ENCODE data around the gene BMP2K.
"Not testable (repeated sequence)": the region's sequence is repeated elsewhere in the genome, so short reads cannot be mapped to it uniquely, and the experiment has no call there.

Gene BMP2K

GRCh38 chr4:78779280-78779679, 3.1 kb downstream of the BMP2K start:
- no peaks in the 10 kb centered on the region for H3K9me3 ChIP-seq (ENCODE audit: control insufficient read depth, low read depth, low read length)
- H3K36me3 ChIP-seq (ENCODE audit: control insufficient read depth, low read depth, low read length): no peaks in the 10 kb centered on the region
- no peak overlapping the region for H3K27ac ChIP-seq (ENCODE audit: low read length)
- no peak overlapping the region for H3K4me3 ChIP-seq (ENCODE audit: low read length)
- H3K4me1 ChIP-seq (ENCODE audit: control insufficient read depth, low read depth, low read length): peaks cover 18% of the 10 kb centered on the region
- H3K9ac ChIP-seq (ENCODE audit: low read length): no peak overlapping the region
- H3K27me3 ChIP-seq (ENCODE audit: control insufficient read depth, insufficient read depth, low read length): no peaks in the 10 kb centered on the region

GRCh38 chr4:78780093-78780492, 3.9 kb downstream of the BMP2K start:
- Histone ChIP-seq H3K27ac (ENCODE audit: low read length) (no peak overlapping the region), H3K4me1 (ENCODE audit: control insufficient read depth, low read depth, low read length) (peaks cover 14% of the 10 kb centered on the region), H3K27me3 (ENCODE audit: control insufficient read depth, insufficient read depth, low read length) (no peaks in the 10 kb centered on the region), H3K36me3 (ENCODE audit: control insufficient read depth, low read depth, low read length) (no peaks in the 10 kb centered on the region), H3K4me3 (ENCODE audit: low read length) (no peak overlapping the region), H3K9me3 (ENCODE audit: control insufficient read depth, low read depth, low read length) (no peaks in the 10 kb centered on the region), H3K9ac (ENCODE audit: low read length) (no peak overlapping the region)

GRCh38 chr4:78781139-78781538, 5.0 kb downstream of the BMP2K start:
- H3K4me1 ChIP-seq (ENCODE audit: control insufficient read depth, low read depth, low read length): peaks cover 12% of the 10 kb centered on the region
- H3K9me3 ChIP-seq (ENCODE audit: control insufficient read depth, low read depth, low read length): no peaks in the 10 kb centered on the region
- H3K27me3 ChIP-seq (ENCODE audit: control insufficient read depth, insufficient read depth, low read length): no peaks in the 10 kb centered on the region
- no peak overlapping the region for H3K9ac ChIP-seq (ENCODE audit: low read length)
- H3K4me3 ChIP-seq (ENCODE audit: low read length): no peak overlapping the region
- no peak overlapping the region for H3K27ac ChIP-seq (ENCODE audit: low read length)
- no peaks in the 10 kb centered on the region for H3K36me3 ChIP-seq (ENCODE audit: control insufficient read depth, low read depth, low read length)

- peaks cover 12% of the 10 kb centered on the region for H3K4me1 ChIP-seq (ENCODE audit: control insufficient read depth, low read depth, low read length)
- H3K27ac ChIP-seq (ENCODE audit: low read length): no peak overlapping the region
- no peaks in the 10 kb centered on the region for H3K9me3 ChIP-seq (ENCODE audit: control insufficient read depth, low read depth, low read length)
- H3K4me3 ChIP-seq (ENCODE audit: low read length): no peak overlapping the region
- H3K9ac ChIP-seq (ENCODE audit: low read length): no peak overlapping the region
- H3K36me3 ChIP-seq (ENCODE audit: control insufficient read depth, low read depth, low read length): no peaks in the 10 kb centered on the region
- no peaks in the 10 kb centered on the region for H3K27me3 ChIP-seq (ENCODE audit: control insufficient read depth, insufficient read depth, low read length)
Observed at GRCh38 chr4:78781924-78782323, 5.8 kb downstream of the BMP2K start.

GRCh38 chr4:78784236-78784865, 8.2 kb downstream of the BMP2K start:
- Histone ChIP-seq H3K4me3 (ENCODE audit: low read length) (no peak overlapping the region), H3K27ac (ENCODE audit: low read length) (no peak overlapping the region), H3K36me3 (ENCODE audit: control insufficient read depth, low read depth, low read length) (no peaks in the 10 kb centered on the region), H3K27me3 (ENCODE audit: control insufficient read depth, insufficient read depth, low read length) (no peaks in the 10 kb centered on the region), H3K9me3 (ENCODE audit: control insufficient read depth, low read depth, low read length) (no peaks in the 10 kb centered on the region), H3K4me1 (ENCODE audit: control insufficient read depth, low read depth, low read length) (peaks cover 12% of the 10 kb centered on the region), H3K9ac (ENCODE audit: low read length) (no peak overlapping the region)

- H3K27ac ChIP-seq (ENCODE audit: low read length): no peak overlapping the region
- no peak overlapping the region for H3K9ac ChIP-seq (ENCODE audit: low read length)
- no peak overlapping the region for H3K4me3 ChIP-seq (ENCODE audit: low read length)
- no peaks in the 10 kb centered on the region for H3K9me3 ChIP-seq (ENCODE audit: control insufficient read depth, low read depth, low read length)
- no peaks in the 10 kb centered on the region for H3K36me3 ChIP-seq (ENCODE audit: control insufficient read depth, low read depth, low read length)
- H3K27me3 ChIP-seq (ENCODE audit: control insufficient read depth, insufficient read depth, low read length): no peaks in the 10 kb centered on the region
- peaks cover 5% of the 10 kb centered on the region for H3K4me1 ChIP-seq (ENCODE audit: control insufficient read depth, low read depth, low read length)
Observed at GRCh38 chr4:78787392-78788006, 11.3 kb downstream of the BMP2K start.

- no peaks in the 10 kb centered on the region for H3K9me3 ChIP-seq (ENCODE audit: control insufficient read depth, low read depth, low read length)
- peaks cover 5% of the 10 kb centered on the region for H3K4me1 ChIP-seq (ENCODE audit: control insufficient read depth, low read depth, low read length)
- H3K36me3 ChIP-seq (ENCODE audit: control insufficient read depth, low read depth, low read length): no peaks in the 10 kb centered on the region
- no peak overlapping the region for H3K27ac ChIP-seq (ENCODE audit: low read length)
- no peak overlapping the region for H3K4me3 ChIP-seq (ENCODE audit: low read length)
- H3K9ac ChIP-seq (ENCODE audit: low read length): no peak overlapping the region
- H3K27me3 ChIP-seq (ENCODE audit: control insufficient read depth, insufficient read depth, low read length): no peaks in the 10 kb centered on the region
Observed at GRCh38 chr4:78788007-78788889, 12.1 kb downstream of the BMP2K start.

GRCh38 chr4:78795594-78796416, 19.7 kb downstream of the BMP2K start:
- H3K9ac ChIP-seq (ENCODE audit: low read length); H3K36me3 ChIP-seq (ENCODE audit: control insufficient read depth, low read depth, low read length); H3K27me3 ChIP-seq (ENCODE audit: control insufficient read depth, insufficient read depth, low read length); H3K9me3 ChIP-seq (ENCODE audit: control insufficient read depth, low read depth, low read length); H3K4me1 ChIP-seq (ENCODE audit: control insufficient read depth, low read depth, low read length); H3K27ac ChIP-seq (ENCODE audit: low read length); H3K4me3 ChIP-seq (ENCODE audit: low read length): not testable (repeated sequence)

DNA sequence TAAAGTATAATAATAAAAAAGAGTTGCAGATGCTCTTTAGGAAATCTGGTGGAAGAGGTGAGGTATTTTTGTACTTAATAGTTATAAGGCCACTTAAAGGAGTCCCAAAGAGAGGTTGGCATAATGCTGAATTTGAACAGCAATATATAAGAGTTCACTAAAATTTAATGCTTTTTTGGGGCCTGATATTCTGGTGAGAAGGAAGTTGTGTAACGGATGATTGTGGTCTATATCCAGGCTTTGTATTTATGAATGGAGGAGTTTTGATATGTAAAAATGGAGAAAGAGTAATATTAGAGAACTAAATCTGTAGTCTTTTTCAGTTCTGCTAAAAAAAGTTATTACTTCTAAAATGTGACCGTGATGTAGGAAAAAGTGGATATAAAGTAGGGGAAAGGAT, 20.4 kb downstream of the BMP2K start:
- no peak overlapping the region for H3K4me3 ChIP-seq (ENCODE audit: low read length)
- no peaks in the 10 kb centered on the region for H3K4me1 ChIP-seq (ENCODE audit: control insufficient read depth, low read depth, low read length)
- H3K9ac ChIP-seq (ENCODE audit: low read length): no peak overlapping the region
- no peaks in the 10 kb centered on the region for H3K9me3 ChIP-seq (ENCODE audit: control insufficient read depth, low read depth, low read length)
- H3K36me3 ChIP-seq (ENCODE audit: control insufficient read depth, low read depth, low read length): no peaks in the 10 kb centered on the region
- H3K27me3 ChIP-seq (ENCODE audit: control insufficient read depth, insufficient read depth, low read length): no peaks in the 10 kb centered on the region
- no peak overlapping the region for H3K27ac ChIP-seq (ENCODE audit: low read length)

DNA sequence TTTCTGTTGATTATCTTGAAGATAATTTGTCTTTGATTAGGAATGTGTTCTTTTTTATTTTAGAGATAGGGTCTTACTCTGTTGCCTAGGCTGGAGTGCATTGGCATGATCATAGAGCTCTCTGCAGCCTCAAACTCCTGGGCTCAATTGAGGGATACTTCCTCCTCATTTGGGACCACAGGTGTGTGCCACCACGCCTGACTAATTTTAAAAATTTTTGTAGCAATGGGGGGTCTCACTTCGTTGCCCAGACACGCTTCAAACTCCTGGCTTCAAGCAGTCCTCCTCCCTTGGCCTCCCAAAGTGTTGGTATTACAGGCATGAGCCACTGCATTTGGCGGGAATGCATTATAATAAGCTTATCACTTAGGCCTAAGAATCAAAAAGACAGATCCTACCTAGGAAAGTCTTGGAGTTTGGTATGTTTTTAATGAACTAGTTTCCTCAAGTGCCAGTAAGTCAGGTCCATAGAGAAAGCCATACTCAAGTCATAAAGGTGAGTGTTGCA, 21.7 kb downstream of the BMP2K start:
- no peak overlapping the region for H3K4me3 ChIP-seq (ENCODE audit: low read length)
- H3K27me3 ChIP-seq (ENCODE audit: control insufficient read depth, insufficient read depth, low read length): no peaks in the 10 kb centered on the region
- no peak overlapping the region for H3K27ac ChIP-seq (ENCODE audit: low read length)
- H3K4me1 ChIP-seq (ENCODE audit: control insufficient read depth, low read depth, low read length): no peaks in the 10 kb centered on the region
- no peak overlapping the region for H3K9ac ChIP-seq (ENCODE audit: low read length)
- H3K9me3 ChIP-seq (ENCODE audit: control insufficient read depth, low read depth, low read length): no peaks in the 10 kb centered on the region
- H3K36me3 ChIP-seq (ENCODE audit: control insufficient read depth, low read depth, low read length): no peaks in the 10 kb centered on the region
